PC-3 (cell line): ENCODE data around the gene OVCH2. TPM values are rescaled to one million over a fixed set of nuclear protein-coding genes. Genes with fewer than 3 reads are reported as not detected.

Source experiments
- ATAC-seq: fragments of 200-7000 bp; cut with Tn5 transposase; 2 replicates; pipeline ENCODE4 v1.9.1; 2020; ENCODE audit warnings: mild to moderate bottlenecking, moderate library complexity
- BruUV-seq: library from RNA; stranded (reverse); fragments of 400-500 nt; replicated peaks from 2 replicates; lab custom pipeline; 2021; lab: Mats Ljungman, UMichigan
- CTCF ChIA-PET: fragments of 300-600 bp; sonication (Branson Sonifier 250); formaldehyde crosslinking; loops from one replicate; lab custom pipeline; 2022; ENCODE audit warnings: antibody characterized with exemption; lab: Charles Lee
- POLR2A ChIA-PET: fragments of 300-600 bp; sonication (Branson Sonifier 250); formaldehyde crosslinking; loops from one replicate; lab custom pipeline; 2022; ENCODE audit warnings: antibody characterized with exemption; ENCODE audit not compliant: unreplicated experiment; lab: Charles Lee
- DNase-seq: peaks from one replicate; pipeline ENCODE4 v3.0.0-alpha.2; 2015
- H2AFZ ChIP-seq: fragments of 300-600 bp; sonication (generic); 2 replicates; pipeline ENCODE4 v1.6.0; 2016; ENCODE audit warnings: antibody characterized with exemption, low read length
- H3F3A ChIP-seq: fragments of 300-600 bp; sonication (generic); one replicate; pipeline ENCODE4 v1.6.0; 2017; ENCODE audit warnings: antibody characterized with exemption, low read length, control low read depth, mild to moderate bottlenecking; ENCODE audit not compliant: unreplicated experiment
- H3K27ac ChIP-seq: fragments of 300-600 bp; sonication (generic); 2 replicates; pipeline ENCODE4 v1.5.1; 2016; ENCODE audit warnings: mild to moderate bottlenecking, low read length
- H3K27me3 ChIP-seq: fragments of 300-600 bp; sonication (generic); 2 replicates; pipeline ENCODE4 v1.6.1; 2016; ENCODE audit warnings: low read length, mixed read lengths
- H3K36me3 ChIP-seq: fragments of 300-600 bp; sonication (generic); 2 replicates; pipeline ENCODE4 v1.6.1; 2016; ENCODE audit warnings: low read depth, mixed run types, low read length, mixed read lengths
- H3K4me1 ChIP-seq: fragments of 300-600 bp; sonication (generic); 2 replicates; pipeline ENCODE4 v1.5.1; 2016; ENCODE audit warnings: low read length; ENCODE audit not compliant: insufficient read depth
- H3K4me2 ChIP-seq: fragments of 300-600 bp; sonication (generic); 2 replicates; pipeline ENCODE4 v1.6.0; 2016; ENCODE audit warnings: low read length
- H3K4me3 ChIP-seq: fragments of 300-600 bp; sonication (generic); 2 replicates; pipeline ENCODE4 v1.5.1; 2016; ENCODE audit warnings: mild to moderate bottlenecking, low read length, mixed read lengths
- H3K79me2 ChIP-seq: fragments of 300-600 bp; sonication (generic); 2 replicates; pipeline ENCODE4 v1.6.1; 2017; ENCODE audit warnings: low read length, mixed read lengths
- H3K9ac ChIP-seq: fragments of 300-600 bp; sonication (generic); 2 replicates; pipeline ENCODE4 v1.6.0; 2016; ENCODE audit warnings: mild to moderate bottlenecking, low read length
- H3K9me2 ChIP-seq: fragments of 300-600 bp; sonication (generic); replicated peaks from 2 replicates; pipeline ENCODE4 v1.6.1; 2016; ENCODE audit warnings: mixed run types, low read length, mixed read lengths
- H3K9me3 ChIP-seq: fragments of 300-600 bp; sonication (generic); 2 replicates; pipeline ENCODE4 v1.6.1; 2016; ENCODE audit warnings: low read length, mixed read lengths
- H4K20me1 ChIP-seq: fragments of 300-600 bp; sonication (generic); 2 replicates; pipeline ENCODE4 v1.6.1; 2016; ENCODE audit warnings: low read length, mixed read lengths
- EZH2 ChIP-seq: fragments of 300-600 bp; sonication (generic); IDR thresholded peaks from one replicate; pipeline ENCODE4 v1.6.1; 2017; ENCODE audit warnings: antibody characterized with exemption, mild to moderate bottlenecking, low read length; ENCODE audit not compliant: unreplicated experiment
- EZH2phosphoT487 ChIP-seq: fragments of 300-600 bp; sonication (generic); IDR thresholded peaks from 2 replicates; pipeline ENCODE4 v1.6.1; 2018; ENCODE audit warnings: mild to moderate bottlenecking, antibody characterized with exemption, low read length, borderline replicate concordance
- intact Hi-C: fragments of 100-400 bp; cut with micrococcal nuclease; formaldehyde crosslinking; loops from 2 replicates; pipeline ENCODE4 v1.9.0; 2023
- total RNA-seq: library from RNA; depleted of rRNA; stranded (reverse); fragments of >200 nt; gene quantifications from 2 replicates; pipeline ENCODE4 v1.2.3, GENCODE V29; 2014
- TF ChIP-seq, protein P1 (sequence below): fragments of 300-600 bp; sonication (generic); conservative IDR thresholded peaks from 2 replicates; pipeline ENCODE4 v1.5.1; 2017; ENCODE audit warnings: antibody characterized with exemption, low read depth, mild to moderate bottlenecking, low read length

The OVCH2 gene
- total RNA-seq, 1 experiment from 2014 or later = not detected

- TF ChIP-seq, protein P1, sequence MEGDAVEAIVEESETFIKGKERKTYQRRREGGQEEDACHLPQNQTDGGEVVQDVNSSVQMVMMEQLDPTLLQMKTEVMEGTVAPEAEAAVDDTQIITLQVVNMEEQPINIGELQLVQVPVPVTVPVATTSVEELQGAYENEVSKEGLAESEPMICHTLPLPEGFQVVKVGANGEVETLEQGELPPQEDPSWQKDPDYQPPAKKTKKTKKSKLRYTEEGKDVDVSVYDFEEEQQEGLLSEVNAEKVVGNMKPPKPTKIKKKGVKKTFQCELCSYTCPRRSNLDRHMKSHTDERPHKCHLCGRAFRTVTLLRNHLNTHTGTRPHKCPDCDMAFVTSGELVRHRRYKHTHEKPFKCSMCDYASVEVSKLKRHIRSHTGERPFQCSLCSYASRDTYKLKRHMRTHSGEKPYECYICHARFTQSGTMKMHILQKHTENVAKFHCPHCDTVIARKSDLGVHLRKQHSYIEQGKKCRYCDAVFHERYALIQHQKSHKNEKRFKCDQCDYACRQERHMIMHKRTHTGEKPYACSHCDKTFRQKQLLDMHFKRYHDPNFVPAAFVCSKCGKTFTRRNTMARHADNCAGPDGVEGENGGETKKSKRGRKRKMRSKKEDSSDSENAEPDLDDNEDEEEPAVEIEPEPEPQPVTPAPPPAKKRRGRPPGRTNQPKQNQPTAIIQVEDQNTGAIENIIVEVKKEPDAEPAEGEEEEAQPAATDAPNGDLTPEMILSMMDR = no peak
- no peak for TF ChIP-seq EZH2phosphoT487
- no TSS peak for BruUV-seq
- Histone ChIP-seq H4K20me1 (no peaks in the 10 kb centered on the region), H3K79me2 (no peaks in the 10 kb centered on the region), H3K9me3 (no peaks in the 10 kb centered on the region), H3K27me3 (peaks cover 42% of the 10 kb centered on the region), H3K9ac (no peak overlapping the region), H3K27ac (no peak overlapping the region), H2AFZ (no peak overlapping the region), H3K4me2 (no peak overlapping the region), H3K4me1 (no peaks in the 10 kb centered on the region), H3K9me2 (no peaks in the 10 kb centered on the region), H3K4me3 (no peak overlapping the region), H3K36me3 (no peaks in the 10 kb centered on the region), H3F3A (no peaks in the 10 kb centered on the region)
- ChIA-PET POLR2A (no interaction called here), CTCF (no interaction called here)
- ATAC-seq (no peak), DNase-seq (peak; percentile 6)
- intact Hi-C loops = no loop called here
Observed at GRCh38 chr11:7687386-7687785, 18.9 kb downstream of the OVCH2 start.

GRCh38 chr11:7686761-7687160, 19.5 kb downstream of the OVCH2 start:
- no peak overlapping the region for H3K9ac ChIP-seq
- intact Hi-C loops = no loop called here
- no peak overlapping the region for H2AFZ ChIP-seq
- no peaks in the 10 kb centered on the region for H3K4me1 ChIP-seq
- H3K27me3 ChIP-seq = peaks cover 46% of the 10 kb centered on the region
- no peaks in the 10 kb centered on the region for H3K9me3 ChIP-seq
- no peak for ATAC-seq
- POLR2A ChIA-PET = no interaction called here
- no peak for DNase-seq
- no TSS peak for BruUV-seq
- TF ChIP-seq EZH2 = no peak
- TF ChIP-seq, protein P1 = no peak
- TF ChIP-seq EZH2phosphoT487 = no peak
- H3K36me3 ChIP-seq = no peaks in the 10 kb centered on the region
- H3K27ac ChIP-seq = no peak overlapping the region
- H3K9me2 ChIP-seq = no peaks in the 10 kb centered on the region
- no peaks in the 10 kb centered on the region for H3F3A ChIP-seq
- H3K79me2 ChIP-seq = no peaks in the 10 kb centered on the region
- CTCF ChIA-PET = no interaction called here
- H4K20me1 ChIP-seq = no peaks in the 10 kb centered on the region
- no peak overlapping the region for H3K4me3 ChIP-seq
- no peak overlapping the region for H3K4me2 ChIP-seq

- TF ChIP-seq EZH2 (no peak), EZH2phosphoT487 (no peak)
- TF ChIP-seq, protein P1 = no peak
- Histone ChIP-seq H4K20me1 (no peaks in the 10 kb centered on the region), H3K36me3 (no peaks in the 10 kb centered on the region), H3K4me3 (no peak overlapping the region), H2AFZ (no peak overlapping the region), H3K27me3 (peaks cover 50% of the 10 kb centered on the region), H3K79me2 (no peaks in the 10 kb centered on the region), H3K4me1 (no peaks in the 10 kb centered on the region), H3K9ac (no peak overlapping the region), H3K9me2 (no peaks in the 10 kb centered on the region), H3K27ac (no peak overlapping the region), H3K9me3 (no peaks in the 10 kb centered on the region), H3F3A (no peaks in the 10 kb centered on the region), H3K4me2 (no peak overlapping the region)
- no peak for ATAC-seq
- ChIA-PET CTCF (no interaction called here), POLR2A (no interaction called here)
- intact Hi-C loops = no loop called here
- DNase-seq = no peak
- no TSS peak for BruUV-seq
Observed at GRCh38 chr11:7683571-7683970, 22.7 kb downstream of the OVCH2 start.
